Measurements from ENCODE around the gene STC2. TPM values are rescaled to one million over a fixed set of nuclear protein-coding genes. Genes with fewer than 3 reads are reported as not detected.

The STC2 gene
- total RNA-seq (2022; extraction: Qiagen RNA extraction; ENCODE audit: low read depth): 55.5 to 104 TPM (median 60.0 TPM) in 5 replicates

DNA sequence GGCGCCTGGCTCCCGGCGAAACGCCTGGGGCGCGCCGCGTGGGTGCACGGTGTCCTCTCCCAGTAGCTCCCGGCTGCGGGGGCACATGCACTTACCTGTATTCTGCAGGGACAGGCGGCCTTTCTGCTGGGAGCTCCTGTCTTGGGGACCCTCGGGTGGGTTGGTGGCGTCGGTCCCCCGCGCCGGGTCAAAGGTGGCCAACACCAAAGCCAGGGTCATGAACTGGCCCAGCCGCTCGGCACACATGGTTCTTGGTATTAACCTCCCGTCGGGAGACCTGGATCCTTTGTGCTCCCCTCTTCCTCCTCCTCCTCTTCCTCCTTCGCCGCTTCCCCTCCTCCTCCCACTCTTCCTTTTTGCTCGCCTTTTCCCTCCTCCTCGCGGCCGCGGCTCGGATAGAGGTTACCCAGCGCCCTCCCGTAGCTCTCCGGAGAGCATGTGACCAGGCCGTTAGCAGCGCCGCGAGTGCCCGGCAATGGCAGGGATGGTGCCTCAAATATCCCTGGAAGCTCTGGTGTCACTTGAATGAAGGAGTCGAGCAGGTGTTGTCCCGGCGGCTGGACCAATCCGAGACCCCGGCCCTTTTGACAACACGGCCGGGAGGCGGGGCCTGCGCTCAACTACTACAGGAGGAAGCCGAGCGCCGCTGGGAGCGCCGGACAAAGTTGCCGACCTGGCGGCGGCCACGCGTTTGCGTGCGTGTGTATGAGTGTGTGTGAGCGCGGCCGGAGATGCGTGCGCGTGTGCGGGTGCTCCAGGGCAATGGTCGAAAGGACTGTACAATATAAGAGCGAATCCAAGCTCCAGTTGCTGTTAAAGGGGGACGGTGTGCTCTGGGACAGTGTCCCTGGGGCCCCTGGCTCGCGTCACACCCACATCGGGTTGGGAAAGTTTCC is at the start of gene STC2:
Gene STC2, minus strand, starts transcription at position 467 of the 896 bp plus-strand sequence. Its CDS starts 221 bp downstream, at position 246.

Other genes starting within 250 kb of the STC2 start
- gene BNIP1, start 183.9 kb downstream of the STC2 start, total RNA-seq (2022; extraction: Qiagen RNA extraction; ENCODE audit: low read depth): 16.2 to 18.9 TPM (median 17.1 TPM) in 5 replicates
- gene NKX2-5, start 93.2 kb downstream of the STC2 start, total RNA-seq (2022; extraction: Qiagen RNA extraction; ENCODE audit: low read depth): 11.8 to 15.7 TPM (median 13.5 TPM) in 5 replicates

Data from A549 treated with DMSO at 1 μM for 4 hours (cell line).